GM13977 (cell line): ENCODE results near the gene LHX5.

ENCODE experiments used
- DNase-seq: peaks from one replicate; pipeline ENCODE4 v3.0.0; 2012; ENCODE audit warnings: low spot score
- CTCF ChIP-seq: IDR thresholded peaks from 2 replicates; pipeline ENCODE4 v1.5.1; 2012; ENCODE audit warnings: mild to moderate bottlenecking, control low read depth; ENCODE audit not compliant: insufficient read depth; ENCODE audit errors: extremely low read depth, missing control alignments
- in situ Hi-C: fragments of 300-500 bp; cut with MboI; formaldehyde crosslinking; loops from one replicate; pipeline ENCODE4 v1.12.0; 2022; ENCODE audit warnings: low sequenced_read_pairs, low pct_unique_long_range_greater_than_20kb, mixed read lengths, inconsistent platforms; ENCODE audit not compliant: unreplicated experiment

Gene LHX5

GRCh38 chr12:113456761-113457160 lies 14.9 kb downstream of the LHX5 start:
- in situ Hi-C loops = loop anchor here (25.0 kb wide), 2 partner anchors 956 to 1231 kb away; partner anchors contain the start of genes TBX3 and TBX5
- DNase-seq = no peak

DNA sequence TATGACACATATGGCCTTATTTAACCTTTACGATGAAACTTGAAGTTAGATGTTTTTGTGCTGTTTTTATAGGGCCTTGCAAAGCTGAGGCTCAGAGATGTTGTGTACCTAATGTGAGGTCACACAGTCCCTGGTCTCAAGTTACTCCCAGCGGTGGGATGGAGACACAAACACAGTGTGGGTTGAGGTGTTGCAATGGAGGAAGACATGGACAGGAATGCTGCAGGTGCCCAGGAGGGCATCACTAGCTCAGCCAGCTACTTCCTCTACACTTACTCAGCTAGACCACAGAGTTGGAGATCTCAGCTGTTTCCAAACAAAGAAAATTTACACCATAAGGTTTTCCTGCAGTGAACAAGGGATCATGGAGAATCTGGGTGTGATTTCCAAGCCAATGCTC lies 15.5 kb downstream of the LHX5 start:
- in situ Hi-C loops = loop anchor here (25.0 kb wide), 2 partner anchors 956 to 1231 kb away; partner anchors contain the start of genes TBX3 and TBX5
- DNase-seq = no peak
- TF ChIP-seq CTCF = no peak

More at GRCh38 chr12:113456761-113457160, 14.9 kb downstream of the LHX5 start:
- no peak for TF ChIP-seq CTCF

DNA sequence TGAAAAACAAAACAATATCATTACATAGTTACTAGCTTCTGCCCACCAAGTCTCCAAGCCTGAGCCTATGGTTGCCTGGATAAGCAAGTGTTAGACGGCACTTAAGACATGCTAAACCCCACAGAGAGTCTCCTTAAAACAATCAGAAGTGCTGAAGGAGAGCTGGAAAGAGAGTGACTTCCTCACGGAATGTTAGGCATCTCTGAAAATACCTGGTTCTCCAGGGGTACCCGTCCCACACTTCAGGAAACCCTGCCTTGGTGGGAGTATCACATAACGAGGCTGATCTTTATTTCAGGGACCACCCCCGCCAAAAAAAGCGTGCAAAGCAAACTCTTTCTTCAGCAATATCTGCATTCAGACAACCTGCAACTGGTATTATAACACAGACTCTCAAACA lies 18.3 kb downstream of the LHX5 start:
- no peak for TF ChIP-seq CTCF
- DNase-seq = no peak
- in situ Hi-C loops = loop anchor here (25.0 kb wide), 2 partner anchors 959 to 1234 kb away; partner anchors contain the start of genes TBX3 and TBX5

GRCh38 chr12:113452458-113452857 lies 19.2 kb downstream of the LHX5 start:
- in situ Hi-C loops = loop anchor here (25.0 kb wide), 2 partner anchors 960 to 1235 kb away; partner anchors contain the start of genes TBX3 and TBX5
- no peak for TF ChIP-seq CTCF

DNA sequence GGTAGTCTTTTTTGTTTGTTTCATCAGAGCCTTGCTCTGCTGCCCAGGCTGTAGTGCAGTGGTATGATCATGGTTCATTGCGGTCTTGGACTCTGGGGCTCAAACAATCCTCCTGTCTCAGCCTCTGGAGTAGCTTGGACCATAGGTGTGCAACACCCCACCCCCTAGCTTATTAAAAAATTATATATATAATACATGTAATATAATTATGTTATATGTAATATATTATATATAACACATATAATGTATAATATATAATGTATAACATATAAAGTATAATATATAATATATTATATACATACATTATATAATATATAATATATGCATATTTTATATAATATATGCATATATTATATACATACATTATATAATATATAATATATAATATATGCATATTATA lies 21.8 kb downstream of the LHX5 start:
- TF ChIP-seq CTCF = no peak
- in situ Hi-C loops = loop anchor here (25.0 kb wide), 3 partner anchors 462 to 1237 kb away; partner anchors contain the start of genes TBX3 and TBX5
- no peak for DNase-seq

More at GRCh38 chr12:113452458-113452857, 19.2 kb downstream of the LHX5 start:
- no peak for DNase-seq

- TF ChIP-seq CTCF = no peak
- in situ Hi-C loops = loop anchor here (25.0 kb wide), 1 partner anchor 463 kb away; no protein-coding TSS in a partner anchor
- no peak for DNase-seq
Measured at GRCh38 chr12:113449299-113449698, 22.4 kb downstream of the LHX5 start.
